HFF-Myc (cell line): Measurements from ENCODE around the gene SARNP.

Experiments used
- DNase-seq: peaks from one replicate; pipeline ENCODE4 v3.0.0-alpha.2; 2011; ENCODE audit warnings: low read depth; ENCODE audit errors: extremely low read depth
- H3K4me3 ChIP-seq: replicated peaks from 2 replicates; pipeline ENCODE4 v1.5.1; 2011; ENCODE audit warnings: low read depth, mild to moderate bottlenecking, control low read depth, low read length
- CTCF ChIP-seq: IDR thresholded peaks from 2 replicates; pipeline ENCODE4 v1.5.1; 2012; ENCODE audit warnings: mild to moderate bottlenecking, low read depth, low read length, control low read depth; ENCODE audit errors: missing control alignments

SARNP gene

DNA sequence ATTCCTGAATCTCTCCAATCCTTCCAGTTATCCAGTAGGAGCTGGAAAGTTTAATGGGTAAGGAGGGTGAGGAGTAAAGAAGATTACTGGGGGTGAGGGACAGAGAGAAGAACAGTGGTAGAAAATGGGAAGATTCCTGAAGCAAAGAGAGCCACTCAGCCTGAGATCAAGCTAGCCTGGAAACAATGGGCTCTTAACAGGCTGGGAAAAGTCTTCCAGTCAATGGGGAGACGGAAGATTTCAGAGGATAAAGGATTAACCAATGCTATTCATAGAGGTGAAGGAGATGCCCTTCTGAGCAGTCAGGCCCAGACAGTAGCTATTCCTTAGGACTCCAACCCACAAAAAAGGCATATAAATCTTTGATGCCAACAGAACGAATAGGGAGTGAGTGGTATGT, 59.8 kb downstream of the SARNP start:
- no peak overlapping the region for H3K4me3 ChIP-seq
- TF ChIP-seq CTCF: no peak
- no peak for DNase-seq

DNA sequence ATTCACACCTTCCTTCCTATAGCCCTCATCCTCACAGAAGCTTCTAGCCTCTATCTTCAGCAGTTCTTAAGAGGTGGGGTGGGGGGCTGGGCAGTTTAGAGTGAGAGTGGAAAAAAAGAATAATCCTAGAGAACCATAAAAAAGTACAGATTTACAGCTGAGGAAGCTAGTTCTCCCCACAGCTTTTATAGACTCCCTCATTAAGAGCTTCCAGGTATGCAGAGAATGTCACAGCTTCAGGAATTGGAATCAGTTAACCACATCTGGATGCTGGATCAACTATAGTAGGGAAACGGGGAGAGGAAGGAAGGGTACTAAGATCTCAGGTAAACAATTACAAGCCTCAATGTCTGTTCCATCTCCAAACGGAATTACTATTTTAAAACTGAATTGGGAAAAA, 62.3 kb downstream of the SARNP start:
- no peak for TF ChIP-seq CTCF
- DNase-seq: no peak
- no peak overlapping the region for H3K4me3 ChIP-seq

GRCh38 chr12:55748230-55748993, 69.1 kb downstream of the SARNP start:
- no peak overlapping the region for H3K4me3 ChIP-seq
- no peak for DNase-seq
- TF ChIP-seq CTCF: no peak

DNA sequence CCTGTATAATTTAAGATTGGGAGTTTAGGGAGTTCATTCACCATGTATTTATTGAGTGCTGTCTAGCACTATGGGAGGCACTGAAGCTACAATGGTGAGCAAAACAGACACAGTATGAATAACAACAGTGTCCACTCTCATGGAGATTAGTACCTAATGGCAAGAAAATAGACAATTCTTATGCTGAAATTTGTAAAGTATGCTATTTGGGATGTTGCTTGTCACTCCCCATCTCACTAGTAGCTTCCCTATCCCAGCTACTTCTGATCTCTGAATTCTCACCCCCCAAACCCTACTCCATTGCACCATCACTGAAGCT, 70.7 kb downstream of the SARNP start:
- H3K4me3 ChIP-seq: no peak overlapping the region
- no peak for TF ChIP-seq CTCF

GRCh38 chr12:55746174-55746912, 71.2 kb downstream of the SARNP start:
- H3K4me3 ChIP-seq: peak overlapping the region; percentile 77; the same call in 1 of the 2 replicates
- no peak for DNase-seq
- no peak for TF ChIP-seq CTCF

More for the DNA sequence above, 70.7 kb downstream of the SARNP start:
- no peak for DNase-seq

- peak overlapping the region; percentile 77 for H3K4me3 ChIP-seq
- DNase-seq: no peak
- no peak for TF ChIP-seq CTCF
These were observed 72.0 kb downstream of the SARNP start for GRCh38 chr12:55745361-55746173.
